ENCODE measurements around the gene DNAJC1. TPM values are rescaled to one million over a fixed set of nuclear protein-coding genes. Genes with fewer than 3 reads are reported as not detected.

Gene DNAJC1
- total and polyA plus RNA-seq, 2 of the 8 experiments (the other 6 are each of a cell fraction or from before 2014, with no cell fraction given), result 6.8 to 14.8 TPM

DNA sequence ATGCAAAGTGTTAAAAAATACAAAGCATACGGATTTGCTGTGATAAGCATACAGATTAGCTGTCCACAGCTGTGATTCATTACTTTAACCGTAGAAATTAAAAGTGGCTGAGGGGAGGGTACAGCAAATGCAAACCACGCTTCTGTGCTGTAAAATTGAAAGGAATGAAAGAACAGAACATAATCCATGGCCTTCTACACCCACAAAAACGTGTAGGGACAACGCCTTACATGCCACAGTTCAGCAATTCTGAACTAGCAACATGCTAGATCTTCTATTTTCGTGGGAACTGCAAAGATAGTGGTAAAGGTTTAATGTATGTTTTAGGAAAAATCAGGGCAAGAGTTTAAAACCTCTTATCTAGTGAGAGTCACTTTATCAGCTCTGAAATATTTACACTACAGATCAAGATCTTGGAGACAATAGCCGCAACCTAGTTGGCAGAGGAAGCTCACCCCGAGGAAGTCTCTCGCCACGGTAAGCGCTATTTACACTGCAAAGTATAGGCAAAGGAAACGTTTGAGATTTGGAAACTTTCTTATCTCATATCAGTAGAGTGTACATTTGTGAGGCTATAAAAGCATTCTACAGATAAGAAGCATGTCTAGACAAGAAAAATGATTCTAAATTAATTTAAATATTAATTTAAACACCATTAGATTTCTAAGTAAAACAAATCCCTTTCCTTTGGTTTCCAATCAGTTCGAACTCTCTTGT, 275.9 kb downstream of the DNAJC1 start:
- ChIA-PET CTCF (ENCODE audit: partially characterized antibody) (interaction anchor here (0.5 to 1.4 kb wide), 3 partner anchors 11 to 177 kb away, joined by 3 to 4 read pairs (median 3); no protein-coding TSS in a partner anchor), POLR2A (ENCODE audit: partially characterized antibody) (interaction anchor here (0.6 kb wide), 1 partner anchor 190 kb away, joined by 3 read pairs; no protein-coding TSS in a partner anchor)
- H3K56ac ChIP-seq (replicated peaks; ENCODE audit: insufficient read length, low read depth, low read length), result no peak overlapping the region
- peaks cover 0 to 27% (median 2%) of the 10 kb centered on the region in 4 experiments; a peak in 2 of 8 replicates for H3K36me3 ChIP-seq (ENCODE audit: control insufficient read depth in 2 of 4, insufficient read depth in 4 of 4, low read length in 3 of 4)
- H3K4me1 ChIP-seq (replicated peaks in 1 of 4; ENCODE audit: control insufficient read depth in 3 of 4, insufficient read depth in 4 of 4, low read length in 3 of 4), result peaks cover 2 to 10% (median 8%) of the 10 kb centered on the region in 4 experiments; a peak in 4 of 7 replicates
- no peak overlapping the region for H3K4ac ChIP-seq (replicated peaks; ENCODE audit: insufficient read length, low read depth, low read length)
- H2BK12ac ChIP-seq (ENCODE audit: low read depth, low read length), result no peak overlapping the region
- no peaks in the 10 kb centered on the region for H3K23me2 ChIP-seq (ENCODE audit: low read depth, low read length)
- no peak overlapping the region for H3K9ac ChIP-seq (replicated peaks in 1 of 4; ENCODE audit: extremely low read depth in 1 of 4, low read depth in 3 of 4, low read length in 3 of 4)
- no peak overlapping the region for H2BK120ac ChIP-seq (replicated peaks; ENCODE audit: low read depth, low read length)
- H3K79me2 ChIP-seq (ENCODE audit: control insufficient read depth in 1 of 2, insufficient read depth in 2 of 2, low read length in 2 of 2), result peaks cover 0 to 10% of the 10 kb centered on the region in 2 experiments; a peak in 1 of 4 replicates
- no peak overlapping the region for H2BK20ac ChIP-seq (ENCODE audit: low read length)
- DNase-seq (ENCODE audit: low read depth in 1 of 2, low spot score in 2 of 2) (no peak), FAIRE-seq (no peak)
- H3K9me3 ChIP-seq (ENCODE audit: insufficient read depth in 2 of 2, low read depth in 1 of 2, low read length in 1 of 2), result no peaks in the 10 kb centered on the region
- no peaks in the 10 kb centered on the region for H3K79me1 ChIP-seq (ENCODE audit: low read depth, low read length)
- H3K4me3 ChIP-seq (ENCODE audit: extremely low read depth in 1 of 4, insufficient read depth in 2 of 4, low read depth in 3 of 4, low read length in 4 of 4), result no peak overlapping the region
- no peak overlapping the region for H2AK5ac ChIP-seq (ENCODE audit: low read depth, low read length)
- H4K8ac ChIP-seq (ENCODE audit: extremely low read depth, insufficient read depth, low read length), result no peak overlapping the region
- no peak overlapping the region for H3K23ac ChIP-seq (ENCODE audit: insufficient read length)
- H2BK15ac ChIP-seq (ENCODE audit: low read length), result no peak overlapping the region
- no peak overlapping the region for H2BK5ac ChIP-seq (ENCODE audit: low read depth, low read length)
- no peak overlapping the region for H3K18ac ChIP-seq (ENCODE audit: extremely low read depth, low read length)
- H3K27ac ChIP-seq (ENCODE audit: low read depth, low read length), result no peak overlapping the region
- 83% methylated on average over 13 of the region's 13 CpGs; no CpG with 5 or more reads in 1 of the 2 experiments for WGBS, 2 experiments (ENCODE audit: extremely low coverage in 1 of 2, insufficient coverage in 1 of 2, insufficient read length in 1 of 2, insufficient replicate concordance in 2 of 2, low coverage in 1 of 2, low lambda C conversion rate in 2 of 2, missing lambda C conversion rate in 1 of 2)
- H4K20me1 ChIP-seq (replicated peaks in 1 of 2; ENCODE audit: control insufficient read depth in 1 of 2, insufficient read depth in 2 of 2, low read length in 2 of 2), result no peaks in the 10 kb centered on the region
- H2AFZ ChIP-seq (ENCODE audit: low read length), result no peak overlapping the region
- H3K4me2 ChIP-seq (ENCODE audit: insufficient read depth in 1 of 2, low read depth in 2 of 2, low read length in 2 of 2), result no peak overlapping the region
- no peak overlapping the region for H3K14ac ChIP-seq (ENCODE audit: insufficient read length)
- no peaks in the 10 kb centered on the region for H3K27me3 ChIP-seq (replicated peaks in 1 of 4; ENCODE audit: control insufficient read depth in 3 of 4, extremely low read depth in 1 of 4, insufficient read depth in 3 of 4, low read length in 3 of 4)
- no peak overlapping the region for H4K5ac ChIP-seq (ENCODE audit: insufficient read length, low read depth, low read length)
- no peak overlapping the region for H4K91ac ChIP-seq (replicated peaks; ENCODE audit: insufficient read length, low read length)
- no peak for TF ChIP-seq GTF2F1 (IDR thresholded peaks at IDR 0.05; ENCODE audit: borderline replicate concordance, low read depth, low read length)
- TF ChIP-seq SP2 (IDR thresholded peaks at IDR 0.05; ENCODE audit: low read length), result no peak
